Neuronal stem cell (in vitro differentiated cells): Measurements from ENCODE around the gene ANKUB1.
A peak's percentile ranks its signal among the peaks of the same experiment; 100 is the strongest.

ENCODE experiments used
- DNase-seq: peaks from one replicate; pipeline ENCODE4 v3.0.0-alpha.2; 2013; ENCODE audit warnings: low spot score
- H2AFZ ChIP-seq: one replicate; pipeline ENCODE4 v1.6.1; 2013; ENCODE audit warnings: mild to moderate bottlenecking, low read length, inconsistent platforms
- H2AK5ac ChIP-seq: 2 replicates; pipeline ENCODE4 v1.6.1; 2013; ENCODE audit warnings: low read depth, mild to moderate bottlenecking, inconsistent platforms, low read length, moderate library complexity, mixed read lengths
- H2BK120ac ChIP-seq: 2 replicates; pipeline ENCODE4 v1.6.1; 2013; ENCODE audit warnings: low read depth, mild to moderate bottlenecking, inconsistent platforms, low read length, moderate library complexity, mixed read lengths
- H2BK12ac ChIP-seq: one replicate; pipeline ENCODE4 v1.6.1; 2013; ENCODE audit warnings: low read length, inconsistent platforms
- H2BK15ac ChIP-seq: 2 replicates; pipeline ENCODE4 v1.6.1; 2013; ENCODE audit warnings: mild to moderate bottlenecking, low read length, inconsistent platforms, mixed read lengths
- H2BK5ac ChIP-seq: one replicate; pipeline ENCODE4 v1.6.1; 2013; ENCODE audit warnings: inconsistent platforms, mild to moderate bottlenecking, low read length, moderate library complexity
- H3K14ac ChIP-seq: one replicate; pipeline ENCODE4 v1.6.1; 2013; ENCODE audit warnings: low read length, inconsistent platforms
- H3K18ac ChIP-seq: 2 replicates; pipeline ENCODE4 v1.6.1; 2013; ENCODE audit warnings: low read length, inconsistent platforms
- H3K23ac ChIP-seq: 2 replicates; pipeline ENCODE4 v1.6.1; 2013; ENCODE audit warnings: low read depth, mild to moderate bottlenecking, mixed read lengths, low read length, inconsistent platforms; ENCODE audit not compliant: poor library complexity
- H3K27ac ChIP-seq: replicated peaks from 3 replicates; pipeline ENCODE4 v1.5.1; 2013; ENCODE audit warnings: low read length, inconsistent platforms
- H3K27me3 ChIP-seq, 3 experiments: 2 replicates each; pipeline ENCODE4 v1.6.1; 2013; ENCODE audit warnings: low read length in 3 of 3, mild to moderate bottlenecking in 2 of 3, inconsistent platforms in 1 of 3, low read depth in 1 of 3, mixed read lengths in 1 of 3, moderate library complexity in 1 of 3; ENCODE audit not compliant: control insufficient read depth in 3 of 3, insufficient read depth in 3 of 3
- H3K36me3 ChIP-seq, 2 donors: replicated peaks in 1 of 2; 2 replicates each; pipeline ENCODE4 v1.6.1; 2013; ENCODE audit warnings: low read length in 2 of 2; ENCODE audit not compliant: control insufficient read depth in 2 of 2, insufficient read depth in 2 of 2
- H3K4ac ChIP-seq: 2 replicates; pipeline ENCODE4 v1.6.1; 2013; ENCODE audit warnings: inconsistent platforms, mild to moderate bottlenecking, low read length, moderate library complexity
- H3K4me1 ChIP-seq, 2 donors: 1 replicate in 1 of 2; 2 replicates in 1 of 2; pipeline ENCODE4 v1.6.1; 2013; ENCODE audit warnings: low read length in 2 of 2, low read depth in 1 of 2; ENCODE audit not compliant: control insufficient read depth in 2 of 2, insufficient read depth in 1 of 2
- H3K4me2 ChIP-seq: one replicate; pipeline ENCODE4 v1.6.1; 2013; ENCODE audit warnings: mild to moderate bottlenecking, low read length, inconsistent platforms; ENCODE audit not compliant: insufficient read depth, poor library complexity, severe bottlenecking
- H3K4me3 ChIP-seq, 2 donors: 2 replicates each; pipeline ENCODE4 v1.5.1; 2013; ENCODE audit warnings: low read length in 2 of 2, mild to moderate bottlenecking in 2 of 2, inconsistent platforms in 1 of 2, moderate library complexity in 1 of 2
- H3K79me1 ChIP-seq: one replicate; pipeline ENCODE4 v1.6.1; 2013; ENCODE audit warnings: low read depth, mild to moderate bottlenecking, inconsistent platforms, low read length, moderate library complexity
- H3K9ac ChIP-seq: one replicate; pipeline ENCODE4 v1.6.1; 2013; ENCODE audit warnings: mild to moderate bottlenecking, low read depth, low read length, inconsistent platforms; ENCODE audit not compliant: poor library complexity
- H3K9me3 ChIP-seq, 2 donors: replicated peaks in 1 of 2; 2 replicates each; pipeline versions ENCODE3 to v1.6.1; 2013; ENCODE audit warnings: low read length in 2 of 2, mild to moderate bottlenecking in 2 of 2, inconsistent platforms in 1 of 2, low read depth in 1 of 2, mixed read lengths in 1 of 2, moderate library complexity in 1 of 2; ENCODE audit not compliant: control insufficient read depth in 2 of 2, insufficient read depth in 1 of 2
- H4K8ac ChIP-seq: one replicate; pipeline ENCODE4 v1.6.1; 2013; ENCODE audit warnings: low read depth, mild to moderate bottlenecking, inconsistent platforms, low read length, moderate library complexity
- H4K91ac ChIP-seq: one replicate; pipeline ENCODE4 v1.6.1; 2013; ENCODE audit warnings: low read length, low read depth, mild to moderate bottlenecking, inconsistent platforms; ENCODE audit not compliant: poor library complexity
- WGBS, 2 donors: extraction: QIAGEN DNeasy Blood & Tissue Kit; methylation state at CpG; one replicate each; pipeline ENCODE4 v1.1.7; 2013; ENCODE audit warnings: missing lambda C conversion rate in 2 of 2, mixed read lengths in 1 of 2; ENCODE audit not compliant: insufficient read length in 2 of 2, insufficient replicate concordance in 1 of 2; ENCODE audit errors: extremely low coverage in 2 of 2; 5-methylcytosine and 5-hydroxymethylcytosine counted together

The ANKUB1 gene

GRCh38 chr3:149833241-149833640, 40.9 kb upstream of the ANKUB1 start:
- H2BK15ac ChIP-seq = no peak overlapping the region

GRCh38 chr3:149832086-149832485, 39.7 kb upstream of the ANKUB1 start:
- Histone ChIP-seq H3K23ac (no peak overlapping the region), H2BK15ac (no peak overlapping the region), H4K91ac (no peak overlapping the region), H2BK5ac (no peak overlapping the region), H3K18ac (no peak overlapping the region), H2BK120ac (no peak overlapping the region), H2BK12ac (no peak overlapping the region), H3K4me1 (no peaks in the 10 kb centered on the region), H3K79me1 (no peaks in the 10 kb centered on the region), H3K4me3 (no peak overlapping the region), H3K27me3 (no peaks in the 10 kb centered on the region), H2AK5ac (no peak overlapping the region), H3K27ac (no peak overlapping the region), H2AFZ (no peak overlapping the region), H3K9ac (no peak overlapping the region), H3K4ac (no peak overlapping the region), H3K36me3 (no peaks in the 10 kb centered on the region), H3K9me3 (peaks cover 11 to 33% of the 10 kb centered on the region in 2 donors), H4K8ac (no peak overlapping the region), H3K4me2 (no peak overlapping the region), H3K14ac (no peak overlapping the region)
- no peak for DNase-seq
- WGBS, 2 donors = no CpG with 5 or more reads among the region's 1 CpG

More at GRCh38 chr3:149833241-149833640, 40.9 kb upstream of the ANKUB1 start:
- Histone ChIP-seq H3K27me3 (no peaks in the 10 kb centered on the region), H2BK120ac (no peak overlapping the region), H3K4me3 (no peak overlapping the region), H3K9me3 (peaks cover 11 to 41% of the 10 kb centered on the region in 2 donors), H4K8ac (peak overlapping the region; percentile 17), H3K79me1 (no peaks in the 10 kb centered on the region), H3K4me1 (no peaks in the 10 kb centered on the region), H3K18ac (no peak overlapping the region), H3K36me3 (no peaks in the 10 kb centered on the region), H2AFZ (no peak overlapping the region), H3K4me2 (no peak overlapping the region), H3K23ac (no peak overlapping the region), H2BK5ac (no peak overlapping the region), H3K27ac (no peak overlapping the region), H2BK12ac (no peak overlapping the region), H2AK5ac (no peak overlapping the region), H3K14ac (no peak overlapping the region), H3K4ac (no peak overlapping the region), H4K91ac (no peak overlapping the region), H3K9ac (no peak overlapping the region)
- WGBS, 2 donors = no CpG with 5 or more reads among the region's 2 CpGs
- DNase-seq = no peak

DNA sequence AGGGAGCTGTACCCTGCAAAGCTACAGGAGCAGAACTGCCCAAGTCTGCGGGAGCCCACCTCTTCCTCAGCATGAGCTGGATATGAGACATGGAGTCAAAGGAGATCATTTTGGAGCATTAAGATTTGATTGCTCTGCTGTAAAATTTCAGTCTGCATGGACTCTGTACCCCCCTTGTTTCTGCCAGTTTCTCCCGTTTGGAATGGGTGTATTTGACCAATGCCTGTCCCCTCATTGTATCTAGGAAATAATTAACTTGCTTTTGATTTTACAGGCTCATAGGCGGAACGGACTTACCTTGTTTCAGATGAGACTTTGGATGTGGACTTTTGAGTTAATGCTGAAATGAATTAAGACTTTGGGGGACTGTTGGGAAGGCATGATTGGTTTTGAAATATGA, 39.0 kb upstream of the ANKUB1 start:
- H3K27me3 ChIP-seq = no peaks in the 10 kb centered on the region
- H3K27ac ChIP-seq = no peak overlapping the region
- H3K9ac ChIP-seq = no peak overlapping the region
- no peak overlapping the region for H3K14ac ChIP-seq
- H3K23ac ChIP-seq = no peak overlapping the region
- no peaks in the 10 kb centered on the region for H3K36me3 ChIP-seq
- H4K91ac ChIP-seq = no peak overlapping the region
- no peaks in the 10 kb centered on the region for H3K4me1 ChIP-seq
- no peak overlapping the region for H4K8ac ChIP-seq
- DNase-seq = no peak
- H2BK120ac ChIP-seq = no peak overlapping the region
- no peak overlapping the region for H2BK5ac ChIP-seq
- H3K4me2 ChIP-seq = no peak overlapping the region
- no peak overlapping the region for H2AK5ac ChIP-seq
- WGBS, 2 donors = no CpG with 5 or more reads among the region's 4 CpGs
- H2BK12ac ChIP-seq = no peak overlapping the region
- H3K4me3 ChIP-seq = no peak overlapping the region
- H2AFZ ChIP-seq = no peak overlapping the region
- H3K9me3 ChIP-seq = peaks cover 11 to 33% of the 10 kb centered on the region in 2 donors
- no peaks in the 10 kb centered on the region for H3K79me1 ChIP-seq
- no peak overlapping the region for H2BK15ac ChIP-seq
- H3K4ac ChIP-seq = no peak overlapping the region
- H3K18ac ChIP-seq = no peak overlapping the region

- Histone ChIP-seq H2BK120ac (no peak overlapping the region), H4K8ac (no peak overlapping the region), H3K4ac (no peak overlapping the region), H2AK5ac (no peak overlapping the region), H3K79me1 (no peaks in the 10 kb centered on the region), H3K4me1 (no peaks in the 10 kb centered on the region), H4K91ac (no peak overlapping the region), H3K36me3 (no peaks in the 10 kb centered on the region), H3K23ac (no peak overlapping the region), H2AFZ (no peak overlapping the region), H3K4me3 (peak overlapping the region in 1 of 2 donors; percentile 58), H3K9ac (no peak overlapping the region), H3K18ac (no peak overlapping the region), H2BK15ac (no peak overlapping the region), H3K9me3 (peaks cover 11 to 33% of the 10 kb centered on the region in 2 donors), H2BK5ac (no peak overlapping the region), H3K14ac (no peak overlapping the region), H3K4me2 (no peak overlapping the region), H3K27me3 (no peaks in the 10 kb centered on the region), H3K27ac (no peak overlapping the region), H2BK12ac (no peak overlapping the region)
- WGBS, 2 donors = no CpG with 5 or more reads among the region's 2 CpGs
- DNase-seq = no peak
Measured at GRCh38 chr3:149830902-149831301, 38.5 kb upstream of the ANKUB1 start.
